IPS-18a (cell line): Measurements from ENCODE around the gene CLRN2.
"Not testable (repeated sequence)": the region's sequence is repeated elsewhere in the genome, so short reads cannot be mapped to it uniquely, and the experiment has no call there.

Source experiments
- H3K27ac ChIP-seq: one replicate; pipeline ENCODE4 v1.5.1; 2013; ENCODE audit warnings: low read length
- H3K27me3 ChIP-seq: one replicate; pipeline ENCODE4 v1.6.1; 2013; ENCODE audit warnings: mild to moderate bottlenecking, low read length; ENCODE audit not compliant: control insufficient read depth, insufficient read depth
- H3K36me3 ChIP-seq: one replicate; pipeline ENCODE4 v1.6.1; 2013; ENCODE audit warnings: low read depth, low read length; ENCODE audit not compliant: control insufficient read depth
- H3K4me1 ChIP-seq: one replicate; pipeline ENCODE4 v1.6.1; 2013; ENCODE audit warnings: low read depth, low read length; ENCODE audit not compliant: control insufficient read depth
- H3K4me3 ChIP-seq: one replicate; pipeline ENCODE4 v1.5.1; 2013; ENCODE audit warnings: low read length
- H3K9ac ChIP-seq: one replicate; pipeline ENCODE4 v1.6.1; 2013; ENCODE audit warnings: mild to moderate bottlenecking, low read length, moderate library complexity
- H3K9me3 ChIP-seq: one replicate; pipeline ENCODE4 v1.6.1; 2013; ENCODE audit warnings: low read depth, low read length; ENCODE audit not compliant: control insufficient read depth

The CLRN2 gene

DNA sequence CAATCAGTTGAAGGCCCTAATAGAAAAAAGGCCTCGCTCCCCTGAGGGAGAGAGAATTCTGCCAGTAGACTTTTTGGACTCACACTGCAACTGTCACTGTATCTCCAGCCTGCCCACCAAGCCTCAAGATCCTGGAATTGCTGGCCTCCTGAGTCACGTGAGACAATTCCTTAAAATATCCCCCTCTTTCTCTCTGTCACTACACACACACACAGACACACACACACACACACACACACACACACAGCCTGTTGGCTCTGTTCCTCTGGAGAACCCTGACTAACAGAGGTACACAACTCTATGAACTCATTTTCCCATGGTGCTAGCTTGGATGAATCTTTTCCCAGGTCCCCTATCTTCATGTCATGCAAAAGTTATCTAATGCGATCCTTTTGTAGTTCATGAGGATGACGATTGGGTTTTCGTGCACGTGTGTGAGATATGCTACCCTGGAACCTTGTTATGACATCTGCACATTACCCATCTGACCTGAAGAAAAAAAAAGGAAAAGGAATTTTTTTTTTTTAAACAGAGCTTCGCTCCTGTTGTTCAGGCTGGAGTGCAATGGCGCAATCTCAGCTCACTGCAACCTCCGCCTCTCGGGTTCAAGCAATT, 13.7 kb downstream of the CLRN2 start:
- no peak overlapping the region for H3K4me3 ChIP-seq
- no peaks in the 10 kb centered on the region for H3K36me3 ChIP-seq
- H3K9me3 ChIP-seq, result no peaks in the 10 kb centered on the region
- H3K27ac ChIP-seq, result no peak overlapping the region
- no peaks in the 10 kb centered on the region for H3K4me1 ChIP-seq
- no peaks in the 10 kb centered on the region for H3K27me3 ChIP-seq
- no peak overlapping the region for H3K9ac ChIP-seq

DNA sequence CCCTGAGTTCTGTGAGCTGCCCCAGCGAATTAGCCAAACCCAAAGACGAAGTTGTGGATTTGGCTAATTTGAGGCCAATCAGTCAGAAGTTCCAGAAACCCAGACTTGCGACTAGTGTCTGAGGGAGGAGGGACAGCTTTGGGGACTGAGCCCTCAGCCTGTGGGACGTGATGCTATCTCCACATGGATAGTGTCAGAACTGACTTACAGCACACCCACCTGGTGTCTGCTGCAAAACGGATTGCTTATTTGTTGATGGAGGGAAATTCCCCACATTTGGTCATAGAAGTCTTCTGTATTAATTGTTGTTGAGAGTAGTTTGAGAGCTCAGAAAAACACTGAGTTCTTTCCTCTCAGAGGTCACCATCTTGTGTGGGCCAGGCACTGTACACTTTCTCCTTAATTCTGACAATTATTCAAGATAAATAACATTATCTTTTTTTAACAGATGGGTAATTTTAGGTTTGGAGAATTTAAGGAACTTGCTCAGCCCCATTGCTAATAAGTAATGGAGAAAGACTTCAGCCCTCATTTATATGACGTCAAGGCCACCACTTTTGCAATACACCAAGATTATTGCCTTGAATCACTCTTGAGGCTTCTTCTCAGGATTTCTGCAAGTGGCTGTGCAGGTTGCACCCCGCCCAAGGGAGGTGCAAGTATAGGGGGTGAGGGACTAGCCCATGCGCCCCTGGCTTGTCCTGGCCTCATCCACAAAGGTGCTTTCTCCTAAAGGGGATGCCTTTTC, 16.7 kb downstream of the CLRN2 start:
- no peaks in the 10 kb centered on the region for H3K4me1 ChIP-seq
- H3K27ac ChIP-seq, result no peak overlapping the region
- H3K9ac ChIP-seq, result no peak overlapping the region
- H3K4me3 ChIP-seq, result no peak overlapping the region
- no peaks in the 10 kb centered on the region for H3K27me3 ChIP-seq
- H3K36me3 ChIP-seq, result no peaks in the 10 kb centered on the region
- no peaks in the 10 kb centered on the region for H3K9me3 ChIP-seq

DNA sequence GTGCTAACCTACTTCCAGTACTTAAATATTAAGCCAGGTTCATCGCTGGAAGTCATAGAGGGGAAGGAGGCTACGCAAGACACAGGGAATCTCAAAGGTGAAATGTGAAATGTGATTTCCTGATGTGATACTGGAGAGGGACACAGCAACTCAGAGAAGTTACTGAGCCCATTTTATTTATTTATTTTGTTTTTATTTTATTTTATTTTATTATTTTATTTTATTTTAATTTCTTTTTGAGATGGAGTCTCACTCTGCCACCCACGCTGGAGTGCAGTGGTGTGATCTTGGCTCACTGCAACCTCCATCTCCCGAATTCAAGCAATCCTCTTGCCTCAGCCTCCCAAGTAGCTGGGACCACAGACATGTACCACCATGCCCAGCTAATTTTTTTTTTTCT, 19.7 kb downstream of the CLRN2 start:
- Histone ChIP-seq H3K4me3 (no peak overlapping the region), H3K9ac (no peak overlapping the region), H3K27ac (no peak overlapping the region), H3K9me3 (no peaks in the 10 kb centered on the region), H3K36me3 (no peaks in the 10 kb centered on the region), H3K27me3 (no peaks in the 10 kb centered on the region), H3K4me1 (no peaks in the 10 kb centered on the region)

DNA sequence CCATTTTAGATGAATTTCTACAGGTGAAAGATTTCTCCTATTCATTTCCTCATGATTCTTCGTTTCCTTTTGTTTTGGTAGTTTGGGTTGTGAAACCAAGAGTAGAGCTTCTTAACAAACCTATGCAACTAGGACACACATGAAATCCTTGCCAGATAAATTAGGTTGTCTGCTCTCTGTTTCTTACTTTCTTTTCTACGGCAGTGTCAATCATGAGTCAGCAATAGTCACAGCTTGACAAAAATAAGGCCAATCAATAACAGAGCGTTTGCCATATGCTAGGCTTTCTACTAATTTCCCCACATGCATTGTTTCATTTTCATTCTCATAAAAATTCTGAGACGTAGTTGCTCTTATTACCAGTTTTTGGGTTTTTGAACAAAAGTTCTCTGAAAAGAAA, 20.3 kb downstream of the CLRN2 start:
- H3K27ac ChIP-seq, result no peak overlapping the region
- H3K9me3 ChIP-seq, result no peaks in the 10 kb centered on the region
- no peaks in the 10 kb centered on the region for H3K4me1 ChIP-seq
- H3K9ac ChIP-seq, result no peak overlapping the region
- no peak overlapping the region for H3K4me3 ChIP-seq
- no peaks in the 10 kb centered on the region for H3K36me3 ChIP-seq
- no peaks in the 10 kb centered on the region for H3K27me3 ChIP-seq

DNA sequence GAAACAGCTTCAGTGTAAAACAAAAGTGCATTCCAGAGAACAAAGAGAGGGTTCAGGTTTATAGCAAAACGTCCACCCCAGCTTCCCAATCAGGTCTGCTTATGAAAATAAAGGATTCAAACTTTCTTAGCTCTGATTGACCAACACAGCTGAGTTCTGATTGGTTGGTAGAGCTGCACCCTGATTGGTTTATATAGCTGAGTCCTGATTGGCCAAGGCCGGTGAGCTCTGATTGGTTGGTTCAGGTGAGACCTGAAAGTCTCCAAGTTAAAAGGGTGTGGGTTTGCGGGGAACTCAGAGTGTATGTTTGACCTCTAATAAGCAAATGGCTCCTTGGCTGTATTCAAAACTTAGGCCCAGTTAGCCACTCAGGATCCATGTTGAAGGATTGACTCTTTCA, 20.9 kb downstream of the CLRN2 start:
- H3K9ac ChIP-seq, result no peak overlapping the region
- no peak overlapping the region for H3K27ac ChIP-seq
- H3K36me3 ChIP-seq, result no peaks in the 10 kb centered on the region
- no peaks in the 10 kb centered on the region for H3K27me3 ChIP-seq
- H3K4me1 ChIP-seq, result no peaks in the 10 kb centered on the region
- H3K4me3 ChIP-seq, result no peak overlapping the region
- no peaks in the 10 kb centered on the region for H3K9me3 ChIP-seq

DNA sequence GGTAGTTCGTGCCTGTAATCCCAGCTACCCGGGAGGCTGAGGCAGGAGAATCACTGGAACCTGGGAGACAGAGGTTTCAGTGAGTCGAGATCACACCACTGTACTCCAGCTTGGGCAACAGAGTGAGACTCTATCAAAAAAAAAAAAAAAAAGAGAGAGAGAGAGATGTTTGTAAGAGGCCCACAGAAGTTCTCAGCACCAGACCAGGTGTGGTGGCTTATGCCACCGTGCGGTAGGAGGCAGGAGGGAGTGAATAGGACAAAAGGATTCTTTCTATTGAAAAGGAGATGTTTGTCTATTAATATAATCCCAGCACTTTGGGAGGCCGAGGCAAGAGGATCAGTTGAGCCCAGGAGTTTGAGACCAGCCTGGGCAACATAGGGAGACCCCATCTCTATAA, 22.1 kb downstream of the CLRN2 start:
- H3K9ac ChIP-seq, H3K27me3 ChIP-seq, H3K36me3 ChIP-seq, H3K4me1 ChIP-seq, H3K27ac ChIP-seq, H3K9me3 ChIP-seq, H3K4me3 ChIP-seq: not testable (repeated sequence)

DNA sequence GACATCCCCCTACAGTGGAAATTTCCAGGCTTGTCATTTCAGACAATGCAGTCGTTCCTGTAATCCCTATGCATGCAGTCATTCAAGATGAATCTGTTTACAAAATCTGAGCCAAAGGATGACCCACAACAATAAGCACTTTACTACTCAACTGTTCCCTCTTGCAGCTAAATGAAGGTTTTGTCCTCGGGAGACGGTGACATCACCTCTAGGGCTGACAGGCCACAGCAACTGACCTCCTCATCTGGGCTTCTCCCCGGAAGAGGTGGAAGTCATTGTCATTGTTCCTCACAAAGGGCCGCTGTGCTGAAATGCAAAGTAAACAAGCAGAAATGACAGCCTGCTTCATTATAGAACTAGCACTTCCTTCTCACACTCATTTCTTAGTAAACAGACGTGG, 29.2 kb downstream of the CLRN2 start:
- no peak overlapping the region for H3K27ac ChIP-seq
- no peaks in the 10 kb centered on the region for H3K36me3 ChIP-seq
- peaks cover 9% of the 10 kb centered on the region for H3K27me3 ChIP-seq
- H3K4me1 ChIP-seq, result peaks cover 4% of the 10 kb centered on the region
- H3K9me3 ChIP-seq, result no peaks in the 10 kb centered on the region
- H3K4me3 ChIP-seq, result no peak overlapping the region
- no peak overlapping the region for H3K9ac ChIP-seq

DNA sequence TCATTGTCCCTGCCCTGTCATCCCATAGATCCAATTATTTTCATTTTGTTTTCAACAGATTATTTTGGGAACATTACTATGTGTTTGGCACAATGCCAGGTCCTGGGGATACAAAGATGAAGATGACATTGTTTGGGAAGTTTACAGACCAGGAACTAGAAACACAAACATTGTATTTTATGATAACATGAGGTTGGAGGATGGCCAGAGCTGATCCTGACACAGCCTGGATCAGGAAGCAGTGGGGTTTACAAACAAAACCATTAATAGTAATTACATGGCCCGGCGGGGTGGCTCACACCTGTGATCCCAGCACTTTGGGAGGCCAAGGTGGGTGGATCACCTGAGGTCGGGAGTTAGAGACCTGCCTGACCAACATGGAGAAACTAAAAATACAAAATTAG, 29.9 kb downstream of the CLRN2 start:
- peaks cover 9% of the 10 kb centered on the region for H3K27me3 ChIP-seq
- H3K4me1 ChIP-seq, result peaks cover 4% of the 10 kb centered on the region
- H3K4me3 ChIP-seq, result no peak overlapping the region
- H3K27ac ChIP-seq, result no peak overlapping the region
- H3K9ac ChIP-seq, result no peak overlapping the region
- no peaks in the 10 kb centered on the region for H3K9me3 ChIP-seq
- no peaks in the 10 kb centered on the region for H3K36me3 ChIP-seq

DNA sequence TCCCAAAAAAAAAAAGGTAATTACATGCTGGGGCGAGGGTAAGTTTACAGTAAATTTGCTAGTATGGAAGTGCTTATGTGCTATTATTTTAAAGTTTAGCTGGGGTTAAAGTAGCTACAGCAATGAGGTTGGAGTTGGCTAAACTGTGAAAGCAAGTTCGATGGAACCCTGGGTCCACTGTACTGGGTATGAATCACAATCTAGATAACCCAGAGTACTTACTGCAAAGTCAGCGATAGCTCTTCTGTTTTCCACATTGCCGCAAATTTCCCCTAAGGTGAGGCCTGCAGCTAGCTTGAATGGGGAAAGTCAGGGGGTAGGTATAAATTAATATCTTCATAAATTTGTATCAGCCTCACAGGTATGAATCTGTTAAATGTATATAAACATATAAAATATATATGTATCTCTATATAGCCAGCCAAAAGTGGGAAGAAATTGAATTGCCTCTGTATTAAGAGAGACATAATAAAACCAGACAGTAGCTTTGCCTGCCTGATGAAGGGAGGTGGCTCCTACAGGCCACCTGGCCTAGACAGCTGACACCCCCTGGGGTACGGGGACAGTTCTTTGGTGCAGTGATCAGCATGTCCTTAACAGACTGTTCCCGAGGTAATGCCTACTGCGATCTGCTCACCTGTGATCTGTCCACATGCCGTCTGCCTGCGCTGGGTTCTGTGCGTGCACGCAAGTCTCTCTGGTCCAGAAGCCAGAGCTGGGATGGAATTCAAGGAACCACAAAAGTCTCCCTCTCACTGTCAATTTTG, 30.6 kb downstream of the CLRN2 start:
- no peaks in the 10 kb centered on the region for H3K9me3 ChIP-seq
- H3K27me3 ChIP-seq, result peaks cover 9% of the 10 kb centered on the region
- H3K27ac ChIP-seq, result no peak overlapping the region
- H3K4me3 ChIP-seq, result no peak overlapping the region
- peaks cover 4% of the 10 kb centered on the region for H3K4me1 ChIP-seq
- H3K36me3 ChIP-seq, result no peaks in the 10 kb centered on the region
- H3K9ac ChIP-seq, result no peak overlapping the region

DNA sequence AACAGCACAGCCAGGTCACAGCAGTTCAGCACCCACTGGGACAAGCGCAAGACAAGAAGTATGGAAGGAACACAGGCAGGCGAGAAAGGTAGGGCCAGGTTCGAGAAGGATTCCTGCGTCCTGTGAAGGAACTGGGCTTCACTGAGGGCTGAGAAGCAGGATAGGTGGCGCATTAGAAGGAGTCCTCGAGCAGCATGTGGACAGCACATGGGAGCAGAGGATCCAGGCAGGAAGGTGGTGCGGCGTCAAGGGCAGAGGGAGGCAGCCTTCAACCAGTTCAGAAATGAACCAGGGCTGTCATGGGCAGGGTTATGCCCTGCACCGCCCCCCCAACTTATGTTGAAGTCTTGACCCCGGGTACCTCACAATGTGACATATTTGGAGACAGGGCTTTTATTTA, 31.3 kb downstream of the CLRN2 start:
- peaks cover 9% of the 10 kb centered on the region for H3K27me3 ChIP-seq
- no peak overlapping the region for H3K4me3 ChIP-seq
- no peaks in the 10 kb centered on the region for H3K9me3 ChIP-seq
- H3K36me3 ChIP-seq, result no peaks in the 10 kb centered on the region
- no peak overlapping the region for H3K9ac ChIP-seq
- H3K27ac ChIP-seq, result no peak overlapping the region
- H3K4me1 ChIP-seq, result peaks cover 4% of the 10 kb centered on the region

DNA sequence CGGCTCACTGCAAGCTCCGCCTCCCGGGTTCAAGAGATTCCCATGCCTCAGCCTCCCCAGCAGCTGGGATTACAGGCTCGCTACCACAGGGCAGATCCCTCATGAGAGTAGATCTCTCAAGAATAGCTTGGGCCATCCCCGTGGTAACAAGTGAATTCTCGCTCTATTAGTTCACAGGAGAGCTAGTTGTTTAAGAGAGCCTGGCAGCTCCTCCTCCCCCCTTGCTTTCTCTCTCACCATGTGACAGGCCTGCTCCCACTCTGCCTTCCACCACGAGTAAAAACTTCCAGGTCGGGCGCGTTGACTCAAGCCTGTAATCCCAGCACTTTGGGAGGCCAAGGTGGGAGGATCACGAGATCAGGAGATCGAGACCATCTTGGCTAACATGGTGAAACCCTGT, 31.7 kb downstream of the CLRN2 start:
- H3K4me1 ChIP-seq, result peaks cover 4% of the 10 kb centered on the region
- peaks cover 9% of the 10 kb centered on the region for H3K27me3 ChIP-seq
- H3K9ac ChIP-seq, result no peak overlapping the region
- H3K4me3 ChIP-seq, result no peak overlapping the region
- H3K27ac ChIP-seq, result no peak overlapping the region
- H3K36me3 ChIP-seq, result no peaks in the 10 kb centered on the region
- H3K9me3 ChIP-seq, result no peaks in the 10 kb centered on the region
